ENCODE results near the gene GRB10.

DNA sequence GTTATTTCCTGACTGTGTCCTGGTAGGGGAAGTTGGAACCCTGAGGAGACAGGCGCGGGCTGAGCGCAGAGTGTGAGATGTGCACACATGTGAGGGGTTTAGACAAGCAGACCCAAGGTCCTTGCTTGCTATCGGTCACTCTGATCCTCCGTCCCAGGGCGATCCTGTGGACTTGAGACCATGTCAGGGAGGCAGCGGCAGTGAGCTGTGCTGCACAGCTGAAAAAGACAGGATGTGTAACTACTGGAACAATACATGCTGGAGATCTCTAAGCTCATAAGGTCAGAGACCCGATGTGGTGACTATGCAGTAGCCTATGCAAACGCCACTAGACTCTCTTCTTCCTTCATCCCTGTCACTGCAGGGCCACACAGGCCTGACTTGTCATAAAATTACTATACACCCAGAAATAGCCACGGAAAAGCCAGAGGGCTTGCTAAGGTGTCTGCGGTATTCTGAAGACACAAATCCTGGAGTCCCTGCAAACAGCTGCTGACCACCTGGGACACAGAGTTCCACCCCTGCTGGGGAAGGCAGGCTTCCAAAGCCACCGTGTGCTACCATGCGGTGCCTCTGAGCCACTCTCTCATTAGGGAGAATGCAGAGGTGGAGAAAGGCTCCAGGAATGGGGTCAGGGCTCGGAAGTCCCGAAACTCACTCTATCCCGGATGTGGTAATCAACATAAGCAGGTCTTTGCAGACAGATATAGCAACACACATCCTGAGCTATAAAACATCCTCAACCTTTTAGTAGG, 126.4 kb downstream of the GRB10 start:
- TF ChIP-seq ZNF302 (CRISPR knock-in tag; IDR thresholded peaks at IDR 0.05) (no peak), MAFK (IDR thresholded peaks at IDR 0.05; ENCODE audit: partially characterized antibody) (no peak), PHF8 (IDR thresholded peaks at IDR 0.05; ENCODE audit: borderline replicate concordance, low read depth) (no peak), EP300 (IDR thresholded peaks at IDR 0.05) (no peak), TP53 (CRISPR knock-in tag; IDR thresholded peaks at IDR 0.05) (no peak), CEBPB (IDR thresholded peaks at IDR 0.05) (no peak), JUNB (IDR thresholded peaks at IDR 0.05) (no peak)
- TF ChIP-seq, protein P1, sequence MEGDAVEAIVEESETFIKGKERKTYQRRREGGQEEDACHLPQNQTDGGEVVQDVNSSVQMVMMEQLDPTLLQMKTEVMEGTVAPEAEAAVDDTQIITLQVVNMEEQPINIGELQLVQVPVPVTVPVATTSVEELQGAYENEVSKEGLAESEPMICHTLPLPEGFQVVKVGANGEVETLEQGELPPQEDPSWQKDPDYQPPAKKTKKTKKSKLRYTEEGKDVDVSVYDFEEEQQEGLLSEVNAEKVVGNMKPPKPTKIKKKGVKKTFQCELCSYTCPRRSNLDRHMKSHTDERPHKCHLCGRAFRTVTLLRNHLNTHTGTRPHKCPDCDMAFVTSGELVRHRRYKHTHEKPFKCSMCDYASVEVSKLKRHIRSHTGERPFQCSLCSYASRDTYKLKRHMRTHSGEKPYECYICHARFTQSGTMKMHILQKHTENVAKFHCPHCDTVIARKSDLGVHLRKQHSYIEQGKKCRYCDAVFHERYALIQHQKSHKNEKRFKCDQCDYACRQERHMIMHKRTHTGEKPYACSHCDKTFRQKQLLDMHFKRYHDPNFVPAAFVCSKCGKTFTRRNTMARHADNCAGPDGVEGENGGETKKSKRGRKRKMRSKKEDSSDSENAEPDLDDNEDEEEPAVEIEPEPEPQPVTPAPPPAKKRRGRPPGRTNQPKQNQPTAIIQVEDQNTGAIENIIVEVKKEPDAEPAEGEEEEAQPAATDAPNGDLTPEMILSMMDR (IDR thresholded peaks at IDR 0.05): no peak
- TF ChIP-seq, protein P2, sequence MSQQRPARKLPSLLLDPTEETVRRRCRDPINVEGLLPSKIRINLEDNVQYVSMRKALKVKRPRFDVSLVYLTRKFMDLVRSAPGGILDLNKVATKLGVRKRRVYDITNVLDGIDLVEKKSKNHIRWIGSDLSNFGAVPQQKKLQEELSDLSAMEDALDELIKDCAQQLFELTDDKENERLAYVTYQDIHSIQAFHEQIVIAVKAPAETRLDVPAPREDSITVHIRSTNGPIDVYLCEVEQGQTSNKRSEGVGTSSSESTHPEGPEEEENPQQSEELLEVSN (IDR thresholded peaks at IDR 0.05; ENCODE audit: borderline replicate concordance, low read depth): no peak
- TF ChIP-seq, protein P3, sequence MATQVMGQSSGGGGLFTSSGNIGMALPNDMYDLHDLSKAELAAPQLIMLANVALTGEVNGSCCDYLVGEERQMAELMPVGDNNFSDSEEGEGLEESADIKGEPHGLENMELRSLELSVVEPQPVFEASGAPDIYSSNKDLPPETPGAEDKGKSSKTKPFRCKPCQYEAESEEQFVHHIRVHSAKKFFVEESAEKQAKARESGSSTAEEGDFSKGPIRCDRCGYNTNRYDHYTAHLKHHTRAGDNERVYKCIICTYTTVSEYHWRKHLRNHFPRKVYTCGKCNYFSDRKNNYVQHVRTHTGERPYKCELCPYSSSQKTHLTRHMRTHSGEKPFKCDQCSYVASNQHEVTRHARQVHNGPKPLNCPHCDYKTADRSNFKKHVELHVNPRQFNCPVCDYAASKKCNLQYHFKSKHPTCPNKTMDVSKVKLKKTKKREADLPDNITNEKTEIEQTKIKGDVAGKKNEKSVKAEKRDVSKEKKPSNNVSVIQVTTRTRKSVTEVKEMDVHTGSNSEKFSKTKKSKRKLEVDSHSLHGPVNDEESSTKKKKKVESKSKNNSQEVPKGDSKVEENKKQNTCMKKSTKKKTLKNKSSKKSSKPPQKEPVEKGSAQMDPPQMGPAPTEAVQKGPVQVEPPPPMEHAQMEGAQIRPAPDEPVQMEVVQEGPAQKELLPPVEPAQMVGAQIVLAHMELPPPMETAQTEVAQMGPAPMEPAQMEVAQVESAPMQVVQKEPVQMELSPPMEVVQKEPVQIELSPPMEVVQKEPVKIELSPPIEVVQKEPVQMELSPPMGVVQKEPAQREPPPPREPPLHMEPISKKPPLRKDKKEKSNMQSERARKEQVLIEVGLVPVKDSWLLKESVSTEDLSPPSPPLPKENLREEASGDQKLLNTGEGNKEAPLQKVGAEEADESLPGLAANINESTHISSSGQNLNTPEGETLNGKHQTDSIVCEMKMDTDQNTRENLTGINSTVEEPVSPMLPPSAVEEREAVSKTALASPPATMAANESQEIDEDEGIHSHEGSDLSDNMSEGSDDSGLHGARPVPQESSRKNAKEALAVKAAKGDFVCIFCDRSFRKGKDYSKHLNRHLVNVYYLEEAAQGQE (IDR thresholded peaks at IDR 0.05): no peak

Data from A549 (cell line).